Panc1 (cell line): Measurements from ENCODE around the gene CNMD. TPM values are rescaled to one million over a fixed set of nuclear protein-coding genes. Genes with fewer than 3 reads are reported as not detected.
"Not testable (repeated sequence)": the region's sequence is repeated elsewhere in the genome, so short reads cannot be mapped to it uniquely, and the experiment has no call there.

Experiments
- ATAC-seq: fragments of 200-7000 bp; cut with Tn5 transposase; 2 replicates; pipeline ENCODE4 v1.9.1; 2020; ENCODE audit warnings: mild to moderate bottlenecking, moderate library complexity
- BruUV-seq: library from RNA; stranded (reverse); fragments of 400-500 nt; replicated peaks from 2 replicates; lab custom pipeline; 2021; lab: Mats Ljungman, UMichigan
- CTCF ChIA-PET: fragments of 300-600 bp; sonication (Branson Sonifier 250); formaldehyde crosslinking; loops from one replicate; lab custom pipeline; 2022; ENCODE audit warnings: antibody characterized with exemption; lab: Charles Lee
- POLR2A ChIA-PET: fragments of 300-600 bp; sonication (Branson Sonifier 250); formaldehyde crosslinking; loops from one replicate; lab custom pipeline; 2022; ENCODE audit warnings: antibody characterized with exemption; lab: Charles Lee
- DNase-seq: peaks from one replicate; pipeline ENCODE4 v3.0.0-alpha.2; 2010; ENCODE audit warnings: low read depth, low spot score
- H3K27ac ChIP-seq: 2 replicates; pipeline ENCODE4 v1.5.1; 2011; ENCODE audit warnings: mild to moderate bottlenecking, low read length, inconsistent platforms
- H3K27me3 ChIP-seq: fragments of 200-500 bp; sonication (Bioruptor generic); 2 replicates; pipeline ENCODE4 v1.6.0; 2014; ENCODE audit warnings: low read length, inconsistent platforms; ENCODE audit not compliant: control insufficient read depth, insufficient read depth
- H3K36me3 ChIP-seq: fragments of 200-500 bp; sonication (Bioruptor generic); 2 replicates; pipeline ENCODE4 v1.5.1; 2014; ENCODE audit warnings: inconsistent platforms, mild to moderate bottlenecking, low read length, moderate library complexity; ENCODE audit not compliant: control insufficient read depth, insufficient read depth
- H3K4me1 ChIP-seq: 2 replicates; pipeline ENCODE4 v1.5.1; 2011; ENCODE audit warnings: inconsistent platforms, mild to moderate bottlenecking, low read length, moderate library complexity; ENCODE audit not compliant: control insufficient read depth, insufficient read depth
- H3K4me3 ChIP-seq, 2 experiments: 2 replicates each; pipeline ENCODE4 v1.5.1; 2011 to 2012; ENCODE audit warnings: low read depth in 2 of 2, low read length in 2 of 2, mild to moderate bottlenecking in 2 of 2, inconsistent platforms in 1 of 2, moderate library complexity in 1 of 2
- H3K9me3 ChIP-seq: fragments of 200-500 bp; sonication (Bioruptor generic); 2 replicates; pipeline ENCODE4 v1.5.1; 2014; ENCODE audit warnings: low read depth, mild to moderate bottlenecking, inconsistent platforms, low read length, moderate library complexity; ENCODE audit not compliant: control insufficient read depth, insufficient read depth
- POLR2AphosphoS5 ChIP-seq: IDR thresholded peaks from 2 replicates; pipeline ENCODE4 v1.6.1; 2012; ENCODE audit warnings: mild to moderate bottlenecking, low read depth, low read length, moderate library complexity
- SIN3A ChIP-seq: IDR thresholded peaks from 2 replicates; pipeline ENCODE4 v1.6.1; 2012; ENCODE audit warnings: low read depth, mild to moderate bottlenecking, low read length, moderate library complexity, borderline replicate concordance; ENCODE audit not compliant: insufficient read depth
- TCF7L2 ChIP-seq: IDR thresholded peaks from 2 replicates; pipeline ENCODE4 v1.6.1; 2011; ENCODE audit warnings: mild to moderate bottlenecking, low read depth, low read length, inconsistent platforms
- in situ Hi-C: cut with HindIII; loops from 2 replicates; pipeline ENCODE4 v1.10.0; 2016; ENCODE audit warnings: low sequenced_read_pairs, low pct_unique_long_range_greater_than_20kb
- intact Hi-C: fragments of 100-400 bp; cut with micrococcal nuclease; formaldehyde crosslinking; loops from one replicate; pipeline ENCODE4 v1.10.0; 2022; ENCODE audit not compliant: unreplicated experiment
- total RNA-seq: library from RNA; stranded (reverse); gene quantifications from one replicate; pipeline ENCODE4 v1.2.1, GENCODE V29; 2021; ENCODE audit not compliant: unreplicated experiment
- TF ChIP-seq, protein P1 (sequence below): fragments of 450-650 bp; IDR thresholded peaks from 2 replicates; pipeline ENCODE4 v1.5.1; 2017; ENCODE audit warnings: mild to moderate bottlenecking
- TF ChIP-seq, protein P2 (sequence below), 2 experiments: IDR thresholded peaks; 2 replicates each; pipeline ENCODE4 v1.6.1; 2011 to 2012; ENCODE audit warnings: low read depth in 2 of 2, control low read depth in 1 of 2, low read length in 1 of 2, mild to moderate bottlenecking in 1 of 2, moderate library complexity in 1 of 2; ENCODE audit not compliant: insufficient read depth in 1 of 2

The CNMD gene
- total RNA-seq, 1 experiment from 2014 or later = not detected

DNA sequence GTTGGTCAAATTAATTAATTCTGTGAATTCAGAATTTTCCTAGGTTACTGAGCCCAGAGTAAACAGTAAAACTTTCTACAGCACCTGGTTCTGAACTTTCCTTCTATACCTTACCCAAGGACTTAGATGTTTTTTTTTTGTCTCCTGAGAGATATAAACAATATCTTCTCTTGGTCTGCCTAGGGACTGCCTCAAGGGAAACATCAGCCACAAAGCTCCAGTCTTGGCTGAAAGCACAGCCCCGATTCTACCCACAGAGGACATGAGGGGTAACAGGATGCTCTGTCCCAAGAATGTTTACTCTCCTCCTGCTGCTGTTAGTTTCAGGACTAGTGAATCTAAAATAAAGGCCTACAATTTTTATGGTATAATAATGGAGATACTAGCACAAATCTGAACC is 14.3 kb downstream of the CNMD start:
- no peaks in the 10 kb centered on the region for H3K4me1 ChIP-seq
- TF ChIP-seq, protein P1, sequence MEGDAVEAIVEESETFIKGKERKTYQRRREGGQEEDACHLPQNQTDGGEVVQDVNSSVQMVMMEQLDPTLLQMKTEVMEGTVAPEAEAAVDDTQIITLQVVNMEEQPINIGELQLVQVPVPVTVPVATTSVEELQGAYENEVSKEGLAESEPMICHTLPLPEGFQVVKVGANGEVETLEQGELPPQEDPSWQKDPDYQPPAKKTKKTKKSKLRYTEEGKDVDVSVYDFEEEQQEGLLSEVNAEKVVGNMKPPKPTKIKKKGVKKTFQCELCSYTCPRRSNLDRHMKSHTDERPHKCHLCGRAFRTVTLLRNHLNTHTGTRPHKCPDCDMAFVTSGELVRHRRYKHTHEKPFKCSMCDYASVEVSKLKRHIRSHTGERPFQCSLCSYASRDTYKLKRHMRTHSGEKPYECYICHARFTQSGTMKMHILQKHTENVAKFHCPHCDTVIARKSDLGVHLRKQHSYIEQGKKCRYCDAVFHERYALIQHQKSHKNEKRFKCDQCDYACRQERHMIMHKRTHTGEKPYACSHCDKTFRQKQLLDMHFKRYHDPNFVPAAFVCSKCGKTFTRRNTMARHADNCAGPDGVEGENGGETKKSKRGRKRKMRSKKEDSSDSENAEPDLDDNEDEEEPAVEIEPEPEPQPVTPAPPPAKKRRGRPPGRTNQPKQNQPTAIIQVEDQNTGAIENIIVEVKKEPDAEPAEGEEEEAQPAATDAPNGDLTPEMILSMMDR = no peak
- TF ChIP-seq POLR2AphosphoS5 (no peak), TCF7L2 (no peak), SIN3A (no peak)
- TF ChIP-seq, protein P2, sequence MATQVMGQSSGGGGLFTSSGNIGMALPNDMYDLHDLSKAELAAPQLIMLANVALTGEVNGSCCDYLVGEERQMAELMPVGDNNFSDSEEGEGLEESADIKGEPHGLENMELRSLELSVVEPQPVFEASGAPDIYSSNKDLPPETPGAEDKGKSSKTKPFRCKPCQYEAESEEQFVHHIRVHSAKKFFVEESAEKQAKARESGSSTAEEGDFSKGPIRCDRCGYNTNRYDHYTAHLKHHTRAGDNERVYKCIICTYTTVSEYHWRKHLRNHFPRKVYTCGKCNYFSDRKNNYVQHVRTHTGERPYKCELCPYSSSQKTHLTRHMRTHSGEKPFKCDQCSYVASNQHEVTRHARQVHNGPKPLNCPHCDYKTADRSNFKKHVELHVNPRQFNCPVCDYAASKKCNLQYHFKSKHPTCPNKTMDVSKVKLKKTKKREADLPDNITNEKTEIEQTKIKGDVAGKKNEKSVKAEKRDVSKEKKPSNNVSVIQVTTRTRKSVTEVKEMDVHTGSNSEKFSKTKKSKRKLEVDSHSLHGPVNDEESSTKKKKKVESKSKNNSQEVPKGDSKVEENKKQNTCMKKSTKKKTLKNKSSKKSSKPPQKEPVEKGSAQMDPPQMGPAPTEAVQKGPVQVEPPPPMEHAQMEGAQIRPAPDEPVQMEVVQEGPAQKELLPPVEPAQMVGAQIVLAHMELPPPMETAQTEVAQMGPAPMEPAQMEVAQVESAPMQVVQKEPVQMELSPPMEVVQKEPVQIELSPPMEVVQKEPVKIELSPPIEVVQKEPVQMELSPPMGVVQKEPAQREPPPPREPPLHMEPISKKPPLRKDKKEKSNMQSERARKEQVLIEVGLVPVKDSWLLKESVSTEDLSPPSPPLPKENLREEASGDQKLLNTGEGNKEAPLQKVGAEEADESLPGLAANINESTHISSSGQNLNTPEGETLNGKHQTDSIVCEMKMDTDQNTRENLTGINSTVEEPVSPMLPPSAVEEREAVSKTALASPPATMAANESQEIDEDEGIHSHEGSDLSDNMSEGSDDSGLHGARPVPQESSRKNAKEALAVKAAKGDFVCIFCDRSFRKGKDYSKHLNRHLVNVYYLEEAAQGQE (IDR thresholded peaks at IDR 0.05; ENCODE audit: insufficient read depth in 1 of 2, low read depth in 2 of 2, low read length in 1 of 2) = no peak
- no peaks in the 10 kb centered on the region for H3K9me3 ChIP-seq
- no TSS peak for BruUV-seq
- no peak overlapping the region for H3K27ac ChIP-seq
- in situ Hi-C loops (no loop called here), intact Hi-C loops (no loop called here)
- peaks cover 2% of the 10 kb centered on the region; the same call in 1 of the 2 replicates for H3K27me3 ChIP-seq
- POLR2A ChIA-PET = no interaction called here
- H3K4me3 ChIP-seq = no peak overlapping the region
- CTCF ChIA-PET = no interaction called here
- DNase-seq (no peak), ATAC-seq (no peak)
- H3K36me3 ChIP-seq = no peaks in the 10 kb centered on the region

- DNase-seq (no peak), ATAC-seq (no peak)
- TF ChIP-seq TCF7L2 (no peak), SIN3A (no peak), POLR2AphosphoS5 (no peak)
- TF ChIP-seq, protein P1 = no peak
- TF ChIP-seq, protein P2 (IDR thresholded peaks at IDR 0.05; ENCODE audit: insufficient read depth in 1 of 2, low read depth in 2 of 2, low read length in 1 of 2) = no peak
- BruUV-seq = no TSS peak
- in situ Hi-C loops = no loop called here
- ChIA-PET POLR2A (no interaction called here), CTCF (no interaction called here)
- peaks cover 2% of the 10 kb centered on the region; the same call in 1 of the 2 replicates for H3K27me3 ChIP-seq
- H3K4me3 ChIP-seq = no peak overlapping the region
- H3K36me3 ChIP-seq = no peaks in the 10 kb centered on the region
- no peak overlapping the region for H3K27ac ChIP-seq
- no peaks in the 10 kb centered on the region for H3K9me3 ChIP-seq
- no peaks in the 10 kb centered on the region for H3K4me1 ChIP-seq
- intact Hi-C loops = no loop called here
These were observed 16.4 kb downstream of the CNMD start for GRCh38 chr13:52723181-52723580.

DNA sequence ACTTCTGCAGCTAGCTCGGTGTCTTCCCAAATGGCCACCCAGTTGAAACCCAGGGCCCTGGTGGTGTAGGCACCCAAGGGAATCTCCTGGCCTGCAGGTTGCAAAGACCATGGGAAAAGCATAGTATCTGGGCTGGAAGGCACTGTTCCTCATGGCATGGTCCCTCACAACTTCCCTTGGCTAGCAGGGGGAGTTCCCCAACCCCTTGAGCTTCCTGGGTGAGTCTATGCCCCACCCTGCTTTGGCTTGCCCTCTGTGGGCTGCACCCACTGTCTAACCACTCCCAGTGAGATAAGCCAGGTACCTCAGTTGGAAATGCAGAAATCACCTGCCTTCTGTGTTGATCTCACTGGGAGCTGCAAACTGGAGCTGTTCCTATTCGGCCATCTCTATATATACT is 18.3 kb downstream of the CNMD start:
- ATAC-seq, H3K4me1 ChIP-seq, intact Hi-C loops, H3K27ac ChIP-seq, POLR2A ChIA-PET, DNase-seq, H3K27me3 ChIP-seq, BruUV-seq, H3K4me3 ChIP-seq, H3K9me3 ChIP-seq, H3K36me3 ChIP-seq, CTCF ChIA-PET, in situ Hi-C loops: not testable (repeated sequence)

GRCh38 chr13:52720904-52721303 is 18.7 kb downstream of the CNMD start:
- H3K27me3 ChIP-seq, H3K4me1 ChIP-seq, intact Hi-C loops, ATAC-seq, DNase-seq, H3K27ac ChIP-seq, BruUV-seq, H3K36me3 ChIP-seq, in situ Hi-C loops, POLR2A ChIA-PET, H3K9me3 ChIP-seq, H3K4me3 ChIP-seq, CTCF ChIA-PET: not testable (repeated sequence)
